Measurements from ENCODE around the gene UQCRC1.

Gene UQCRC1

DNA sequence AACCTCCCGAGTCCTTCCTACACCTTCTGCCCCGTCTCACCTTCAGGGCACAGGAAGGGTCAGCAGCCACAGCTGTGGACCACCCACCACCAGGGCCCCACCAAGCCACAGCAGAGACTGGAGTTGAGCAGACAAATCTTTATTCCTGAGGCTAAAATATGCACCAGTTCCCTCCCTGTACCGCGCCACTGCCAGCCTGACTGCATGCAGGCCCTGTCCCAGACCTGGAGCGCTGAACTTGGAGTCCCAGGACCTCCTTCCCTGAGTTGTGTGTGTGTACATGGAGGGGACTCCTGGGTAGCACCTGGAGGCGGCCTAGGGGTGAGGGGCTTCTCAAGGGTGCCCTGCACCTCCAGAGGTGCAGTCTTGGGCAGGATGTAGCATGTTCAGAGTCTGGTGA, 16.2 kb upstream of the UQCRC1 start:
- TF ChIP-seq, protein P1, sequence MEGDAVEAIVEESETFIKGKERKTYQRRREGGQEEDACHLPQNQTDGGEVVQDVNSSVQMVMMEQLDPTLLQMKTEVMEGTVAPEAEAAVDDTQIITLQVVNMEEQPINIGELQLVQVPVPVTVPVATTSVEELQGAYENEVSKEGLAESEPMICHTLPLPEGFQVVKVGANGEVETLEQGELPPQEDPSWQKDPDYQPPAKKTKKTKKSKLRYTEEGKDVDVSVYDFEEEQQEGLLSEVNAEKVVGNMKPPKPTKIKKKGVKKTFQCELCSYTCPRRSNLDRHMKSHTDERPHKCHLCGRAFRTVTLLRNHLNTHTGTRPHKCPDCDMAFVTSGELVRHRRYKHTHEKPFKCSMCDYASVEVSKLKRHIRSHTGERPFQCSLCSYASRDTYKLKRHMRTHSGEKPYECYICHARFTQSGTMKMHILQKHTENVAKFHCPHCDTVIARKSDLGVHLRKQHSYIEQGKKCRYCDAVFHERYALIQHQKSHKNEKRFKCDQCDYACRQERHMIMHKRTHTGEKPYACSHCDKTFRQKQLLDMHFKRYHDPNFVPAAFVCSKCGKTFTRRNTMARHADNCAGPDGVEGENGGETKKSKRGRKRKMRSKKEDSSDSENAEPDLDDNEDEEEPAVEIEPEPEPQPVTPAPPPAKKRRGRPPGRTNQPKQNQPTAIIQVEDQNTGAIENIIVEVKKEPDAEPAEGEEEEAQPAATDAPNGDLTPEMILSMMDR (IDR thresholded peaks at IDR 0.05; ENCODE audit: insufficient read depth, low read length, poor library complexity, severe bottlenecking) = no peak
- Histone ChIP-seq H3K27me3 (replicated peaks; ENCODE audit: control insufficient read depth, insufficient read depth, low read length) (no peaks in the 10 kb centered on the region), H3K36me3 (ENCODE audit: control insufficient read depth, insufficient read depth, low read length) (peaks cover 14% of the 10 kb centered on the region), H3K4me3 (replicated peaks; ENCODE audit: low read depth, low read length) (no peak overlapping the region)
- no peak for DNase-seq (ENCODE audit: extremely low read depth, insufficient read length)

DNA sequence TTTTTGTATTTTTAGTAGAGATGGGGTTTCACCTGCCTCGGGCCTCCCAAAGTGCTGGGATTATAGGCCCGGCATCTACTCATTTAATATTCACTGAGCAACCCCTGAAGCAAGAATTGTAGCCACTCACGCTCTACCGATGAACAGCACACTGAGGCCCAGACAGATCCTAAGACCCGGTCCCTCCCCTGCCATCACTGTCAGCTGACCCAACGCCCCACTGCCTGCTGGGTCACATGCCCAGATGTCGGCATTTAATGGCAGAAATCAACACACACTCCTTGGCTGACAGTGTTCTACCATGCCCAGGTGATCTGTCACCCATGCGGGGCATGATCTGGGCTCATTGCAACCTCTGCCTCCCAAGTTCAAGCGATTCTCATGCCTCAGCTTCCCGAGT, 15.3 kb upstream of the UQCRC1 start:
- Histone ChIP-seq H3K36me3 (ENCODE audit: control insufficient read depth, insufficient read depth, low read length) (peaks cover 11% of the 10 kb centered on the region), H3K4me3 (replicated peaks; ENCODE audit: low read depth, low read length) (no peak overlapping the region), H3K27me3 (replicated peaks; ENCODE audit: control insufficient read depth, insufficient read depth, low read length) (no peaks in the 10 kb centered on the region)
- TF ChIP-seq, protein P1 (IDR thresholded peaks at IDR 0.05; ENCODE audit: insufficient read depth, low read length, poor library complexity, severe bottlenecking) = no peak
- DNase-seq (ENCODE audit: extremely low read depth, insufficient read length) = no peak

DNA sequence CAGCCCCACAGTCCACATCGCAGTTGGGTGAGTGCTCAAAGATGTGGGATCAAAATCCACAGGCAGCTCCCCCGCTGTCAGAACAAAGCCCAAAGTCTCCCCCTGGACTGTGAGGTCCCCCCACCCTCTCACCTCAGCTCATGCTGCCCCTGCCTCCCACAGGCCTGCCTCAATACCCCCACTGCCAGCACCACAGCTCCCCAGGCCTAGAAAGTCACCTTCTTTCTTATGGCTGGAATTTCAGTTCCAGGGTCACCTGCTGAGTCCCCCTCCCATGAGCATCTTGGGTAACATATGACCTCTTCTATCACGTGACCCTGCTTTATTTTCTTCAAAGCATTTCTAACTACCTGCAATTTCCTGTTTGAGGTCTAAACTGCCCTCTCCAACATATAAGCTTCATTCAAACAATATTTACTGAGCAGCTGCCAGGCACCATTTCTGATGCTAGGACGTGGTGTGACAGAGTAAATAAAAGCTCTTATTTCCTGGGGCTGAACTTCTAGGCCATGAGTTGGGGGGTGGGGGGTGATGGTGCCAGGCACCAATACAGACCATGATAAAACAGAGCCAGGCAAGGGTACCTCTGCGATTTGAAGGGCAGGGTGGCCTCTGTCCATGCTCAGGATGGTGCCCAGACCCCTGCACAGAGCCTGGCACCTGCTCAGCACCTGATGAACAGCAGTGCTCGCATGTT, 14.6 kb upstream of the UQCRC1 start:
- H3K27me3 ChIP-seq (replicated peaks; ENCODE audit: control insufficient read depth, insufficient read depth, low read length) = no peaks in the 10 kb centered on the region
- TF ChIP-seq, protein P1 (IDR thresholded peaks at IDR 0.05; ENCODE audit: insufficient read depth, low read length, poor library complexity, severe bottlenecking) = no peak
- no peak for DNase-seq (ENCODE audit: extremely low read depth, insufficient read length)
- H3K36me3 ChIP-seq (ENCODE audit: control insufficient read depth, insufficient read depth, low read length) = peaks cover 8% of the 10 kb centered on the region
- H3K4me3 ChIP-seq (replicated peaks; ENCODE audit: low read depth, low read length) = no peak overlapping the region

DNA sequence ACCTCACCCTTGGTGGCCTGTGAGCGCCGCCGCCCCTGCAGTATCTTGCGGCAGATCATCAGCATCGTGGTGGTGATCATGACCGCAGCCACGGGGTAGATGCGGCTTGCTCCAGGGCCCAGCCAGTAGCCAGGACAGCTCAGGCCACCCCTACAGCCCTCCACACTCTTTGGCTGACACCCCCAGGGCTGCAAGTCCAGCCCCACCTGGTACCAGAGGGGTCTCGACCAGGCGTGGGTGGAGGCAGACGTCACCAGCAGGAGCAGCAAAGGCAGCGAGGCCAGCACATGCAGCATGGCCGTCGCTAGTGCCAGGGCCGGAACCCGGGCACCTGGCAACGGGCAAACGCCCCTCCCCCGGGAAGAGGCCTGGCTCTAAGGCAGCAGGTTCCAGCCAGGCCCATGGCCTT, 12.0 kb upstream of the UQCRC1 start, which contains the start of gene TMEM89:
Gene TMEM89, minus strand, starts transcription at position 309 of the 409 bp plus-strand sequence. Its CDS starts 13 bp downstream, at position 296.
- Histone ChIP-seq H3K27me3 (replicated peaks; ENCODE audit: control insufficient read depth, insufficient read depth, low read length) (no peaks in the 10 kb centered on the region), H3K36me3 (ENCODE audit: control insufficient read depth, insufficient read depth, low read length) (peaks cover 6% of the 10 kb centered on the region), H3K4me3 (replicated peaks; ENCODE audit: low read depth, low read length) (no peak within 1 kb of the TSS)
- no peak for DNase-seq (ENCODE audit: extremely low read depth, insufficient read length)
- TF ChIP-seq, protein P1 (IDR thresholded peaks at IDR 0.05; ENCODE audit: insufficient read depth, low read length, poor library complexity, severe bottlenecking) = no peak

DNA sequence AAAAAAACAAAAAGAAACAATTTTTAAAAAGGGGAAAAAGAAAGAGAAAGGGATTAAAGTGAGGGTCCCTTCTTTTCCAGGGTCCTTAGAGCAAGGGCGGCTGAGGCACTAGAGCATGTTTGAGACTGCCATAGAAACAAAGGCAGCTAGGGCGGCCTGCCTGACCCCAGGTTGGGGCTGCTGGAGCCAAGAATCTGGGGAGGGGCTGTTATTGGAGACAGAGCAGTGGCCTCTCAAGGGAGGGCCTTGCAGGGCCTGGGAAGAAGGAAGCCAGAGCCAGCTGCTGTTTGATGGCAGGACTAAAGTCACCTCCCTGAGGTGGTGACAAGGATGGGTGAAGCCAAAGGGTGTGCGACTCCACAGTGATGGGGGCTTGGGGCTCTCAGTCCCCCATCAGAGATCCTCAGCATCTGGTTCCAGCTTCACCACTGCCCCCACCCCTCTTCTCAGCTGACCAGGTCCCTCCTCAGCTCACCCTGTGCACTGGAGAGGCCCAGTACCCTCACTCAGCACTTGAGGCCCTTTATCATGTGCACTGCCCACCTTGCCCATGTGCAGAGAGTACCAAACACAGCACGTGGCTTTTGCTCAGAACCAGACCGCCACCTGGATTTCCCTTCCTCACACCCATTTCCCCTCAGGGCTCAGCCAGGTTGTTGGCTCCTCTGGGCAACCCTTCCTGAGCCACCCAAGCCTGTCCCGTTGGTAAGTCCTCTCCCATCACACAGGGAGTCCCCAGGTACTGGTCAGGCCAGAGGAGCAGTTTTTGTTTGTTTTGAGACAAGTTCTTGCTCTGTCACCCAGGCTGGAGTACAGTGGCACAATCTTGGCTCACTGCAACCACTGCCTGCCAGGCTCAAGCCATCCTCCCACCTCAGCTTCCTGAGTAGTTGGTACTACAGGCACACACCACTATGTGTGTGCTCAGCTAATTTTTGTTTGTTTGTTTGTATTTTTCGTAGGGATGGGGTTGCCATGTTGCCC, 10.4 kb upstream of the UQCRC1 start:
- Histone ChIP-seq H3K27me3 (replicated peaks; ENCODE audit: control insufficient read depth, insufficient read depth, low read length) (no peaks in the 10 kb centered on the region), H3K4me3 (replicated peaks; ENCODE audit: low read depth, low read length) (no peak overlapping the region), H3K36me3 (ENCODE audit: control insufficient read depth, insufficient read depth, low read length) (no peaks in the 10 kb centered on the region)
- TF ChIP-seq, protein P1 (IDR thresholded peaks at IDR 0.05; ENCODE audit: insufficient read depth, low read length, poor library complexity, severe bottlenecking) = no peak
- DNase-seq (ENCODE audit: extremely low read depth, insufficient read length) = no peak
